ENCODE results near the gene SUSD5. TPM values are rescaled to one million over a fixed set of nuclear protein-coding genes. Genes with fewer than 3 reads are reported as not detected.

The SUSD5 gene
- total RNA-seq, 3 donors from 2014 or later, result not detected

DNA sequence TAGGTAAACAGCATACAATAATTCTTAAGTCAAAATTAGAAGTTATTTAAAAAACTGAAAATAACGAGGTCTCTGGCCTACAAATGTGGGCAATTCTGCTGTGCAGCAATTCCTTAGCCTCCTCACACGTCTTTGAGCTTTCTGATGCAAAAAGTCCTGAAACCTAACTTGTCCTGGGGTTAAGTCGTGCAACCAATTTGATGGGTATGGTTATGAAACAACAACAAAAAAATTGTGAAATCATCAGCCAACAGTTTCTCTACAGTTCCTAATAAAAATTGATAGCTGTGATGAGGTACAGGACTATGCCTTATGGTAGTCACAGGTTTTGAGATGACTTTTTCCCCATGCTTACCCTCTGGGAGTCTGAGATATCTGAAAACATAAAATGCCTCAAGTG, 115.1 kb downstream of the SUSD5 start:
- Mint-ChIP-seq H3K36me3 (ENCODE audit: insufficient read depth) (no peaks in the 10 kb centered on the region), H3K4me3 (no peak overlapping the region), H3K27me3 (ENCODE audit: low read depth) (no peaks in the 10 kb centered on the region), H3K9me3 (no peaks in the 10 kb centered on the region), H3K4me1 (ENCODE audit: low read depth) (no peaks in the 10 kb centered on the region)
- DNase-seq (no peak), ATAC-seq (no peak)

GRCh38 chr3:33103034-33103433, 115.6 kb downstream of the SUSD5 start:
- no peak for DNase-seq
- no peaks in the 10 kb centered on the region for H3K27me3 Mint-ChIP-seq (ENCODE audit: low read depth)
- H3K4me1 Mint-ChIP-seq (ENCODE audit: low read depth), result no peaks in the 10 kb centered on the region
- no peaks in the 10 kb centered on the region for H3K36me3 Mint-ChIP-seq (ENCODE audit: insufficient read depth)
- H3K9me3 Mint-ChIP-seq, result no peaks in the 10 kb centered on the region
- no peak overlapping the region for H3K4me3 Mint-ChIP-seq
- no peak for ATAC-seq

DNA sequence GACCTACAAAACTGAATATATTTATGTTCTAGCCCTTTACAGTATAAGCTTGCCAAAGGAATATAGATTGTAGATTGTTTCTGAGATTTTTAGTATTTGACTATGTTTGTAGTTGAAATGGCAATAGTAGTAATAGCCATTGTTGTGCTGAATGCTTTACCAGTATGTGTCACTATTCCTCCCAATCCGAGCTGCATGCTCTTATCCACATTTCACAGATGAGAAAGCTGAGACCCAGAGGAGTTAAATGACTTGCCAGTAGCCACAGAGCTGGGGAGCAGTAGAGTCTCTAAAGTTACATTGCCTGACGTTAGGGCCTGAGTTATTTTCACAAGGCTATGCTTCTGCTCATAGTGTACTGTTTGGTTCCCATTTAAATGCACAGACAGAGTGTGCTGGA, 118.4 kb downstream of the SUSD5 start:
- Mint-ChIP-seq H3K9me3 (no peaks in the 10 kb centered on the region), H3K4me3 (no peak overlapping the region), H3K4me1 (ENCODE audit: low read depth) (peaks cover 16% of the 10 kb centered on the region), H3K27me3 (ENCODE audit: low read depth) (no peaks in the 10 kb centered on the region), H3K36me3 (ENCODE audit: insufficient read depth) (no peaks in the 10 kb centered on the region)
- DNase-seq (no peak), ATAC-seq (no peak)

Other genes with a start within 250 kb of the SUSD5 start
- 10 to 100 TPM; 25.1 to 37.7 (median 34.2) TPM for gene GLB1, start 121.7 kb downstream of the SUSD5 start, total RNA-seq
- 10 to 100 TPM; 11.5 to 14.5 (median 11.6) TPM for gene TMPPE, start 121.7 kb downstream of the SUSD5 start, total RNA-seq
- gene CRTAP, start 104.8 kb downstream of the SUSD5 start, total RNA-seq, result 10 to 100 TPM; 16.3 to 21.9 (median 21.7) TPM
- not detected for gene FBXL2, start 58.6 kb upstream of the SUSD5 start, total RNA-seq
- gene UBP1, start 221.6 kb upstream of the SUSD5 start, total RNA-seq, result 10 to 100 TPM; 64.2 to 69.7 (median 69.0) TPM

Data from activated T-cell treated with anti-CD3 and anti-CD28 coated beads, Interleukin-2, amount 50 U/mL, for 4 hours (primary cell).